Activated T-cell treated with anti-CD3 and anti-CD28 coated beads for 4 hours (primary cell): Measurements from ENCODE around the gene MRPL17.

ENCODE experiments used
- DNase-seq: peaks from one replicate; pipeline ENCODE4 v3.0.0-alpha.2; 2020

The MRPL17 gene

GRCh38 chr11:6681949-6682348, 1.2 kb downstream of the MRPL17 start:
- no peak for DNase-seq

DNA sequence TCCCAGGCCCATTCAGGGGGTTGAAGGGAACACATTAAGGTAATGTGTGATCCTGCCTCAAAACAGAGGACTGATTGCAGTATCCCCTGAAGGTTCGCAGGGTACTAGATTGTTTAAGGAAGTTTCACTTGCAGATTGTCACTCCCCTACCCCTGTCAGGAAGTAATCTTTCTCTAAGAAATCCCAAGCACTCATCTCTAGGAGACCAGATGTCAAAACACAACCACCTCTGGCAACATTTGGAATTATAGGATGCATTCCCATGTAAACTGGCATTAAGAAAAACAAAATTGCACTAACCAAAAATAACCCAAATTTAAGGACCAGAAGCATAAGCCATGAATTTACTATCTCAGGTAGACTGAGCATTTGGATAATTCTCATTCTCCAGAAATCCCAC, 1.6 kb downstream of the MRPL17 start:
- DNase-seq: no peak

DNA sequence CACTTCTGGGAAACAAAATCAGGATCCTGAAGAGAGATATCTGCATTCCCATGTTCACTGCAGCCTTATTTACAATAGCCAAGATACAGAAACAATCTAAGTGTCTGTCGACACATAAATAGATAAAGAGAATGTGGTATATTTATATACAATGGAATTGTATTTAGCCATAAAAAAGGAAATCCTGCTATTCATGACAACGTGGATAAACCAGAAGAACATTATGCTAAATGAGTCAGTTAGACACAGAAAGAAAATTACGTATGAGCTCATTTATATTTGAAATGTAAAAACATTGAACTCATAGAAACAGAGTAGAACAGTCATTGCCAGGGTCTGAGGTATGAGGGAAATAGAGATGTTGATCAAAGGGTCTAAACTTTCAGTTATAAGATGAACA, 6.1 kb downstream of the MRPL17 start:
- no peak for DNase-seq

- DNase-seq: no peak
Measured at GRCh38 chr11:6674862-6675261, 8.3 kb downstream of the MRPL17 start.

- no peak for DNase-seq
Measured at GRCh38 chr11:6674219-6674597, 8.9 kb downstream of the MRPL17 start.

- DNase-seq: no peak
Measured at GRCh38 chr11:6673523-6674218, 9.5 kb downstream of the MRPL17 start.

DNA sequence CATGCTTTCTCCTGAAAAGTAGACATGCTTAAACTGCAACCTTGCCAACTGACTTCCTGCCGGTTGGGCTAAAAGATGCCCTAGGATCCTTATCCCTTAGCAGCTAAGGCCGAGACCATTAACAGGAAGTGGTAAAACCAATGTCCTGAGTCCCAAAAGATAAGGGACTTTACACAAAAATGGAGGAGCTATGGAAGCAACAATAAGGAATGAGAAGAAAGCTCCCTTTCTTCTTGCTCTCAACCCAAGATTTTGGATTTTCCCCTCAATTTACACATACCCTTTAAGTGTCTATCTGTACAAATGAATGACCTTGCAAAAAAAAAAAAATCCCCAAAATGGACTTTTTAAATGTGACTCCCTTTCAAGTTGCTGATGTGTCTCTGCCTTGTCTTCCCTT, 11.1 kb downstream of the MRPL17 start:
- DNase-seq: no peak

- DNase-seq: no peak
Measured at GRCh38 chr11:6670202-6670830, 12.8 kb downstream of the MRPL17 start.

- DNase-seq: peak; percentile 17
Measured at GRCh38 chr11:6667733-6668374, 15.3 kb downstream of the MRPL17 start.

- no peak for DNase-seq
Measured at GRCh38 chr11:6666302-6667183, 16.6 kb downstream of the MRPL17 start.

- no peak for DNase-seq
Measured at GRCh38 chr11:6664551-6664950, 18.6 kb downstream of the MRPL17 start.

GRCh38 chr11:6663794-6664469, 19.2 kb downstream of the MRPL17 start:
- DNase-seq: no peak

DNA sequence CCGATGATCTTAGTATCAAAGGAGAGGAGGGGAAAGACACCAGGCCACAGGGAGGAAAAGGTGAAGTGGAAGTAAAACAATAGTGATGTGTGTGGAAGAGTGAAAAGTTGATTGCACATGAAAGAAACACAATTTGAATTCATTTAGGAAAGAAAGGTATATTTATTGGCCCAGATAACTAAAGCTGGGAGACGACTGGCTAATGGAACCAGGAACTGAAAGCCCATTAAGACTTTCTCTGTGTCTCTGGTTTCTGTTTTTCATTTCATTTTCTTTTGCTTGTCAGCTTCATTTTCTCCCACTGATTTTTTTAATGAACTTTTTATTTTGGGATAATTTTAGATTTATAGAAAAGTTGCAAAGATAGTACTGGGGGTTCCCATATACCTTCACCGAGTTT, 22.4 kb downstream of the MRPL17 start:
- no peak for DNase-seq

GRCh38 chr11:6658647-6659046, 24.5 kb downstream of the MRPL17 start:
- no peak for DNase-seq

- no peak for DNase-seq
Measured at GRCh38 chr11:6657346-6657745, 25.8 kb downstream of the MRPL17 start.

- no peak for DNase-seq
Measured at GRCh38 chr11:6656936-6657335, 26.2 kb downstream of the MRPL17 start.

DNA sequence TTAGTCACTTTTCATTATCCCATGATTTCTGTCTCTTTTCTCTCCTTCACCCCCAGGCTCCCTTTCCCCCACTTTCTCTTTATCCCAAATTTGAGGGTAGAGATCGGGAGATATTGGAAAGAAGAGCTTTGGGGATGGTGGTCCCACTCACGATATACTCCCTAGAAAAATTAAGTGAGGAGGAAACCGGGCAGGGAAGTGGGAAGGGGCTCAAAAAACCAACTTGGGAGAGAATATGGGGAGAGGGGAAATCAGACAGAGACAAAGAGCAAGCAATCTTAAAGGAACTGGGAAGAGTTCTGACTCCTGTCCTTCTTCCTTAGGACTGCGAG, 26.6 kb downstream of the MRPL17 start:
- no peak for DNase-seq

DNA sequence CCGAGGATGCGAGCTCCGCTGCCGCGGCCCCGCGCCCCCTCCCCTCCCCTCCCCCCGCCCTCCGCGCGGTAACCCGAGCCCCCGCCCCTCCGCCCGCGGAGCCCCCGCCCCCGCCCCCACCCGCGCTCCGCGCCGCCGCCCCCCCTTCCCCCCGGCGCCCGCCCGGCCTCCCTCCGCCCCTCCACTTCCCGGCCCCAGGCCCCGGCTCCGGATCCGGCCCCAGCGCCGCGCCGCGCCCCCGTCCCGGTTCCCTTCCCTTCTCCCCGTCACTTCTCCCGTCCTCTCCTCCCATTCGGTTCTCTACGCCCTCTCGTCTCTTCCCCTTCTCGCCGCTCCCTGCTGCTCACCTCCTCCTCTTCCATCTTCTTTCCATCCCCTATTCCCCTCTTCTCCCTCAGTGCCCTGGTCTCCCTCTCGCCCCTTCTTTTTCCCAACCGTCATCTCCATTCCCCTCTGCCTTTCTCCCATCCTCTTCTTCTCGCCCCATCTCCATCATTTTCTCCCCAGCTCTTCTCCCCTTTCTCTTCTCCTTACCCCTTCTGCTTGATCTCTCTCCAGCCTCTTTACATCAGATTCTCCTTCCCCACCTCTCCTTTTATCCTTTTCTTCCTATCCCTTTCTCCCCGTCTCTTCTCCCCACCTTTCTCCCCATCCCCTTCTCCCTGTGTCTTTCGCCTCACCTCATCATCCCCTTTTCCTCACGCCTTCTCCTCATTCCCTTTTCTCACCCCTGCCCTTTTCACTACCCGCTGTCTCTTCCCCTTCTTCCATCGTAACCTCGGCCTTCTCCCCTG, 27.2 kb downstream of the MRPL17 start, which contains the start of gene DCHS1:
DCHS1 (minus strand) TSS at position 20 of the 794 bp plus-strand sequence. CDS start 14,196 bp downstream, outside the sequence.
- no peak for DNase-seq

- peak; percentile 24 for DNase-seq
Measured at GRCh38 chr11:6655020-6655789, 27.9 kb downstream of the MRPL17 start.

GRCh38 chr11:6654281-6655019, 28.7 kb downstream of the MRPL17 start:
- peak; percentile 15 for DNase-seq
